SK-N-SH (cell line): ENCODE data around the gene SFR1.

Experiments used
- CTCF ChIP-seq: fragments of 200-600 bp; sonication (generic); IDR thresholded peaks from 2 replicates; pipeline ENCODE4 v1.6.1; 2017; ENCODE audit warnings: antibody characterized with exemption, mild to moderate bottlenecking, moderate library complexity
- TAF1 ChIP-seq: IDR thresholded peaks from 2 replicates; pipeline ENCODE4 v1.6.1; 2012; ENCODE audit warnings: low read depth, mild to moderate bottlenecking, low read length, moderate library complexity, borderline replicate concordance

DNA sequence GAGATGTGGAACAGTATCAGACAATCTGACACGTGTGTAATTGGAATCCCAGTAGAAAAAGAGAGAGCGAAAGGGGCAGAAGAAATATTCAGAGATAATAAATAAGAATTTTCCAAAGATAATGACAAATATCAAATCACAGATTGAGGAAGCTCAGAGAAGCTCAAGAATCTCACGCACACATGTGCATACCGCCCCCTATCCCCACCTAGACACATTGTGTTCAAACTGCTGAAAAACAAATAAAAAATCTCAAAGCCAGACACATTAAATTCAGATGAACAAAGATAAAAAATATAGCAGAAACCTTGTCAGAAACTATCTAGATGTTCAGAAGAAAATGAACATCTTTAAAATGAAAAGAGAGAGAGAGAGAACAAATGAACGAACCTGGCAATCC lies 17.2 kb downstream of the SFR1 start:
- TF ChIP-seq CTCF (peak; percentile 45), TAF1 (no peak)
